Gastrocnemius medialis (tissue), 4 donors: ENCODE measurements around the gene SPG7. TPM values are rescaled to one million over a fixed set of nuclear protein-coding genes. Genes with fewer than 3 reads are reported as not detected.

ENCODE experiments used
- ATAC-seq, 2 donors: fragments of 150-250 bp; one replicate each; pipeline ENCODE4 v1.9.1; 2016
- DNase-seq, 2 donors: peaks; one replicate each; pipeline ENCODE4 v3.0.0-alpha.2; 2019
- H3K27ac ChIP-seq, 4 donors: fragments of 200-600 bp; sonication (generic); 1 replicate in 1 of 4; 2 replicates in 3 of 4; pipeline ENCODE4 v1.5.1; 2016 to 2018; ENCODE audit warnings: mild to moderate bottlenecking in 2 of 4, moderate library complexity in 1 of 4
- H3K27me3 ChIP-seq, 3 donors: fragments of 200-600 bp; sonication (generic) in 2 of 3; 1 replicate in 1 of 3; 2 replicates in 2 of 3; pipeline versions ENCODE4 v1.5.1 to v1.6.0; 2016 to 2019; ENCODE audit warnings: mild to moderate bottlenecking in 1 of 3, moderate library complexity in 1 of 3
- H3K36me3 ChIP-seq, 2 donors: fragments of 200-600 bp; sonication (generic) in 1 of 2; one replicate each; pipeline ENCODE4 v1.5.1; 2017 to 2018
- H3K4me1 ChIP-seq, 2 donors: fragments of 200-600 bp; sonication (generic) in 1 of 2; one replicate each; pipeline ENCODE4 v1.5.1; 2016 to 2017; ENCODE audit warnings: mild to moderate bottlenecking in 2 of 2
- H3K4me3 ChIP-seq, 4 donors: fragments of 200-600 bp; sonication (generic) in 3 of 4; 1 replicate in 1 of 4; 2 replicates in 3 of 4; pipeline ENCODE4 v1.5.1; 2016 to 2019; ENCODE audit warnings: mild to moderate bottlenecking in 2 of 4
- H3K9me3 ChIP-seq, 3 donors: fragments of 200-600 bp; sonication (generic) in 2 of 3; 1 replicate in 1 of 3; 2 replicates in 2 of 3; pipeline ENCODE4 v1.5.1; 2016 to 2019
- CTCF ChIP-seq, 5 experiments: fragments of 450-650 bp in 3 of 5; fragments of 200-600 bp in 2 of 5; sonication (generic) in 2 of 5; IDR thresholded peaks in 4 of 5; conservative IDR thresholded peaks in 1 of 5; 1 replicate in 4 of 5; 2 replicates in 1 of 5; pipeline ENCODE4 v1.5.1; 2016 to 2019; ENCODE audit warnings: antibody characterized with exemption in 5 of 5, mild to moderate bottlenecking in 3 of 5, moderate library complexity in 3 of 5
- POLR2A ChIP-seq, 2 donors: fragments of 450-650 bp; IDR thresholded peaks; one replicate each; pipeline ENCODE4 v1.6.1; 2017; ENCODE audit warnings: antibody characterized with exemption in 2 of 2, mild to moderate bottlenecking in 2 of 2, moderate library complexity in 2 of 2
- in situ Hi-C, 4 donors: fragments of 200-750 bp; cut with MboI; loops; one replicate each; pipeline versions ENCODE4 v1.15.0 to v1.8.0; 2017; ENCODE audit warnings: low sequenced_read_pairs in 4 of 4
- intact Hi-C: fragments of 100-400 bp; cut with DNase I; formaldehyde crosslinking; loops from one replicate; pipeline ENCODE4 v1.15.1; 2023; ENCODE audit warnings: low total_unique reads
- total RNA-seq, 4 donors: library from RNA; depleted of rRNA; stranded (reverse); fragments of >200 nt; gene quantifications; one replicate each; pipeline versions ENCODE4 v1.1.0 to v1.2.3, GENCODE V29; 2016

Gene SPG7
- total RNA-seq, 4 donors from 2014 or later = 67.7 to 117 (median 100.0) TPM

- Histone ChIP-seq H3K27ac (peak overlapping the region in 1 of 4 donors; percentile 31), H3K4me3 (no peak overlapping the region), H3K27me3 (no peaks in the 10 kb centered on the region), H3K4me1 (peaks cover 47 to 48% of the 10 kb centered on the region in 2 donors), H3K9me3 (no peaks in the 10 kb centered on the region), H3K36me3 (no peaks in the 10 kb centered on the region)
- no peak for DNase-seq
- no peak for TF ChIP-seq POLR2A (IDR thresholded peaks at IDR 0.05)
- no peak for TF ChIP-seq CTCF (IDR thresholded peaks at IDR 0.05 in 4 of 5, conservative IDR thresholded peaks at IDR 0.05 in 1 of 5)
- ATAC-seq = no peak
- in situ Hi-C loops = no loop called here
- intact Hi-C loops = loop anchor here (2.0 kb wide), 1 partner anchor 20 kb away; no protein-coding TSS in a partner anchor
Observed at GRCh38 chr16:89466920-89467319, 41.3 kb upstream of the SPG7 start.

- no peaks in the 10 kb centered on the region for H3K27me3 ChIP-seq
- no peak for DNase-seq
- peaks cover 51 to 52% of the 10 kb centered on the region in 2 donors for H3K4me1 ChIP-seq
- in situ Hi-C loops (no loop called here), intact Hi-C loops (loop anchor here (2.0 kb wide), 1 partner anchor 21 kb away; no protein-coding TSS in a partner anchor)
- H3K9me3 ChIP-seq = no peaks in the 10 kb centered on the region
- H3K36me3 ChIP-seq = no peaks in the 10 kb centered on the region
- no peak for ATAC-seq
- H3K27ac ChIP-seq = peak overlapping the region in 1 of 4 donors; percentile 80
- H3K4me3 ChIP-seq = no peak overlapping the region
- TF ChIP-seq CTCF (IDR thresholded peaks at IDR 0.05 in 4 of 5, conservative IDR thresholded peaks at IDR 0.05 in 1 of 5) (no peak), POLR2A (IDR thresholded peaks at IDR 0.05) (no peak)
Observed at GRCh38 chr16:89467382-89467781, 40.8 kb upstream of the SPG7 start.

GRCh38 chr16:89472711-89473075, 35.5 kb upstream of the SPG7 start:
- TF ChIP-seq POLR2A (IDR thresholded peaks at IDR 0.05) (no peak), CTCF (IDR thresholded peaks at IDR 0.05 in 4 of 5, conservative IDR thresholded peaks at IDR 0.05 in 1 of 5) (no peak)
- Histone ChIP-seq H3K4me1 (peaks cover 86% of the 10 kb centered on the region in 2 donors), H3K27ac (no peak overlapping the region), H3K9me3 (no peaks in the 10 kb centered on the region), H3K4me3 (no peak overlapping the region), H3K36me3 (no peaks in the 10 kb centered on the region), H3K27me3 (no peaks in the 10 kb centered on the region)
- ATAC-seq (no peak), DNase-seq (no peak)
- intact Hi-C loops = no loop called here
- in situ Hi-C loops = no loop called here

GRCh38 chr16:89473136-89473712, 35.0 kb upstream of the SPG7 start:
- H3K27ac ChIP-seq = peak overlapping the region in 1 of 4 donors; percentile 86
- no peaks in the 10 kb centered on the region for H3K27me3 ChIP-seq
- intact Hi-C loops = no loop called here
- H3K4me3 ChIP-seq = no peak overlapping the region
- no peaks in the 10 kb centered on the region for H3K36me3 ChIP-seq
- in situ Hi-C loops = no loop called here
- peaks cover 86 to 87% of the 10 kb centered on the region in 2 donors for H3K4me1 ChIP-seq
- no peaks in the 10 kb centered on the region for H3K9me3 ChIP-seq
- DNase-seq = no peak
- TF ChIP-seq POLR2A (IDR thresholded peaks at IDR 0.05) = no peak
- no peak for TF ChIP-seq CTCF (IDR thresholded peaks at IDR 0.05 in 4 of 5, conservative IDR thresholded peaks at IDR 0.05 in 1 of 5)
- no peak for ATAC-seq
